Mucosa of stomach (tissue), 1 donor: ENCODE measurements around the gene ZNF576.
"Not testable (repeated sequence)": the region's sequence is repeated elsewhere in the genome, so short reads cannot be mapped to it uniquely, and the experiment has no call there.

Source experiments
- H3K27me3 ChIP-seq: one replicate; pipeline ENCODE4 v1.7.0; 2013; ENCODE audit warnings: mild to moderate bottlenecking, low read length; ENCODE audit not compliant: control insufficient read depth, insufficient read depth
- H3K36me3 ChIP-seq: one replicate; pipeline ENCODE4 v1.7.0; 2013; ENCODE audit warnings: low read length; ENCODE audit not compliant: control insufficient read depth, insufficient read depth
- H3K4me1 ChIP-seq: one replicate; pipeline ENCODE4 v1.7.0; 2013; ENCODE audit warnings: mild to moderate bottlenecking, low read length; ENCODE audit not compliant: control insufficient read depth, insufficient read depth
- H3K4me3 ChIP-seq: one replicate; pipeline ENCODE4 v1.7.0; 2013; ENCODE audit warnings: low read length
- H3K9ac ChIP-seq: one replicate; pipeline ENCODE4 v1.7.0; 2013; ENCODE audit warnings: mild to moderate bottlenecking, low read length, moderate library complexity
- H3K9me3 ChIP-seq: one replicate; pipeline ENCODE4 v1.7.0; 2013; ENCODE audit warnings: mild to moderate bottlenecking, low read length, moderate library complexity; ENCODE audit not compliant: control insufficient read depth
- donor health status: Pancreatic carcinoma.

The ZNF576 gene

GRCh38 chr19:43650276-43650675 is 53.9 kb downstream of the ZNF576 start:
- H3K36me3 ChIP-seq, H3K9me3 ChIP-seq, H3K9ac ChIP-seq, H3K4me1 ChIP-seq, H3K27me3 ChIP-seq, H3K4me3 ChIP-seq: not testable (repeated sequence)
